Nucleus accumbens (tissue), 56 donors: ENCODE measurements around the gene RNF220.

Experiments
- DNase-seq, 56 donors: peaks; one replicate each; lab custom pipeline; 2025; lab: John Stamatoyannopoulos, UW

The RNF220 gene

DNA sequence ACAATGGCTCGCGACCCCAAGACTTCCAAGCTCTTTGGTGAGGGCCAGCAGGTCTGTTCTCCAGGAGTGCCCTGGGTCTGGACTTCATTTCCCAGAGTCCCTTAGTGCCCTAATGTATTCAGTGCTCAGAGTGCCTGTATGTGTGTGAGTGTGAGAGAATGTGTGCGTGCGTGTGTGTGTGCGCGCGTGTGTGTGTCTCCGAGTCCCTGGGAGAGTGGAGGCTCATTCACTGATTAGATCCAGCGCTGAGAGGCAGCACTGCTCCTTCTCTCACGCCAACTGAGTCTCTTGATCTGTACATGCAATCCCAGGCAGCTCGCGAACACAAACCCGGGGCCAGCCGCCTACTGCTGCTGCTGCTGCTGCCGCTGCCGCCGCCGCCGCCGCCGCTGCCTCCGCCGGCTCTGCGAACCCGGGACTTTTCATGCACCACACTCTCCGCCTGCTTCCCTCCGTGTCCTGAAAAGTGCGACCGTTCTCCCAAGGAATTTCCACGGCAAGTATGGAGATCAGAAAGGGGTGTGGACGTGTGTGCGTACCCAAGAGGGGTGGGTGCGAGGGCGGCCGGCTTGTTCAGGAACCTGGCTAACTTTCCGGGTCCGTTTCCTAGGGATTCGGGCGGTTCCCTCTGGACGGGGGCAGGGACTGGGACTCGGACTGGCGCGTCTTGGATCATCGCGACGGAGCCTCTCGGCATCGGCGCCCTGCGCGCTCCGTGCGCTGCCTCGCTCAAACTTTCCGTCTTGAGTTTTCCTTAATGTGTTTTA, at the start of gene RNF220:
Gene RNF220, plus strand, starts transcription at position 225 of the 767 bp plus-strand sequence.
- peak; percentile 30 to 95 (median 87) for DNase-seq

DNA sequence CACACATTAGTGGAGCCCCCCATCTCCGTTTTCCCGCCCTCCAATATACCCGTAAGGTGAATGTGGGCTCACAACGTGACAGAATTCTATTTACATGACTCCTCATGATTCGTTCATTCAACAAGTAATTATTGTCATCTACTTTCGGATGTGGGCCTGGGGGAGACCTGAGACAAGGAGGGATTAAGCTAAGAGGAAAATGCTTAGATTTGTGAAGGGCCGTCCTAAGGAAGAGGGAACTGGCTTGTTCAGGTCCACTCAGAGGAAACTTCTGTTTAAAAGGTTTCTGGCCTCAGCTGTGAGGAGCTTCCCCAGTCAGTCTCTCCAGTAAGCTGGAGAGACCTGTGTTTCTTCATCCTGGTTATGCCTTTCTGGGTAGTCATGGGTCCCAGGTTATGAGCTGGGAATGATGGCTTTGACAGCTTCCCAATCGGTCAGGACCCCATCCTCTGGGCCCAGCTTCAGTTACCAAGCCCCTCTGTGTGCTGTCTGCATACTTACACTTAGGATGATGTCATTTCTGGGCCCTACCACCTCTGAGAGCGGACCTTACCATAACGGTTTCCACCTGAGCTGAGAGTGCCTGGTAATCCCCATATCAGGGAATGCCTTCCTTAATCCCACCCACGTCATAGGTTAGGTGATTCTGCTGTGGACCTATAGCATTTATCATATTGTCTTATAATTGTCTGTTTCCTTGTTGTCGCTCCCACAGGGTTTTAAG, 49.3 kb upstream of the RNF220 start:
- no peak for DNase-seq

DNA sequence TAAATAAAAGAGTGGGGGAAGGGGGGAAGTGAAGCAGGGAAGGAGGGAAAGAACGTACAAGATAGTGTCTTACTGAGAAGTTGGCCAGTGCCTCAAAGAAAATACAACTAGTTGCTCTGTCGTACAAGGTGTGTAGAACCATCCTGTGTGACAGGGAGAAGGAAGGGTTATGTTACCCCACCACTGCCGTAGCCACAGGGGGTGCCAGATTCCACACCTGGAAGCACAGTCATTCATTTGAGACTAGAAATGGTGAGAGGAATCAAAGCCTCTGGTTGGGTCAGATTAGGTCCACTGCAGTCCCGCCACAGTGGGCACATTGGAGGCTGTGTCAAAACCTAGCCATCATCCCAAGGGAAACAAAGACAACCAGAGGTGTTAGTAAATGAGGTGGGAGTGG, 47.3 kb upstream of the RNF220 start:
- no peak for DNase-seq

DNA sequence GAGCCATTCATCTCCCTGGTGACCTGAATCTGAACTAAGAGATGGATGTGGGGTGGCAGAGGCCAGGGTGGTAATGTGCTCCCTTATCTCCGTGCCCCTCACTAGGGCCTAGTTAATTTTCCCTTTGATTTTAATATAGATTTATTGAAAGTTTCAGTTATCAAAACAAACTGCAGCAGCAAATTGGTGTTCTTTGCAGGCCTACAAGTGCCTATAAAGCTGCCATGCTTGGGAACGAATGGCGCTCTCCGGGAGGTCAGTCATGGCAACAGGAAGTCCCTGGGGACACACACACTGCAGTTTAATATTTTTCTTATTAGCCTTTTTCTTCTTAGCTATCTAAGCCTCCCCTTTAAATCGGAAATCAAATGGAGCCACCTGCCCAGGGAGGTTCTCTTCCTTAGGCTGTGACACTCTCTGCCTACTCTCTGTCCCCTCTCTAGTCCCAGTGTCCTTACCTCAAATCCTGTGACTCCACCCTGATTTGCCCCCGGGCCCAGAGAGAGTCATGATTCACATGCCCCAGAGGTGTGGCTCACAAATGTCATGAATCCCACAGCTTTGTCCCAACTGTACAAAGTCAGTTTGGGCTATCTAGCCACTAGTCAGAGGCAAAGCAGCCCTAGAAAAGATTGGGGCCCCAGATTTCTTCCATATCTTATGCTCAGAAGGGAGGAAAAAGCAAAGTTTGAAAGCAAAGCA, 45.7 kb upstream of the RNF220 start:
- no peak for DNase-seq

DNA sequence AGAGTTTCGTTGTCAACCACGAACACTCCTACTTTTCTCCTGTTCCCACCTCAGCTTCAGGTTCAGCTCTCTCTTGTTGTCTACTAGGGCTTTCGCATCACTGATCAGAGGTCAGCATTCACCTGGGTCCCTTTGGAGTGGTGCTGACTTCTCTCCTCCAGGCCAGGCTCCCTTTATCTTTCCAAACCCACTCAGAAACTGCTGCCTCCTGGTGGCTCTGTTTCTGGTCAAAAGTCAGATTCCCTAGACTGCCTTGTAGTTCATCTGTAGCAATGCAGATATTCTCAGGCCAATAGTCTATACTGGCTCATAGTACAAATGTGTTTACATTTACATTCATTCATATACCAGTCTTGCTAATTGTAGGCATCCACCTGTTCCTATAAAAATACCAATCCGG, 43.6 kb upstream of the RNF220 start:
- DNase-seq: no peak

DNA sequence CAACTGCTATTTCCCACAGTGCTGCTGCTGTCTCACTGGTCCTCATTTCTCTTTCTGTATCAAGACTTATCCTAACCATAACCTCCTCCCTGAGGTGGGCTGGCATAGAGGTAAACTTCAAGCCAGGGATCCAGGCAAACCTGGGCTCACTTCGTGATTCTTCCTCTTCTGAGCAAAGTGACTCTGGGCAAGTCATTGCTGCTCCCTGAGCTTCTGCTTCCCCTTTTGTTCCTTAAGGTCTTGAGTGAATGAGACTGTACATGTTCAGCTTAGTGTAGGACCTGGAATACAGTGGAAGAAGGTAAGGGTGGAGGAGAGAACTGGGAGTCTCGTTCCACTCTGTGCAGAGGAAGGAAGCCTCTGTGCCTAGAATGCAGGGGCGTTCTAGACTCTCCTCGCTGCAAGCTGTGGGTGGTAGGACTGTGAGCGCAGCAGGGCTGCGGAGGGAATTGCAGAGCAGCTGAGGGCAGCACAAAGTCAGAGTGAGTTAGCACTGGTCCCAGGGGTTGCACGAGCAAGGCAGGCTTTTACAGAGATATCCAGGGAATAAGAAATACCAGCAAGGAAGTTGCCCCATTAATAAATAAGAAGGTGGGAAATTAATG, 38.6 kb upstream of the RNF220 start:
- DNase-seq: peak in 7 of 56 donors; percentile 6 to 43 (median 16)

DNA sequence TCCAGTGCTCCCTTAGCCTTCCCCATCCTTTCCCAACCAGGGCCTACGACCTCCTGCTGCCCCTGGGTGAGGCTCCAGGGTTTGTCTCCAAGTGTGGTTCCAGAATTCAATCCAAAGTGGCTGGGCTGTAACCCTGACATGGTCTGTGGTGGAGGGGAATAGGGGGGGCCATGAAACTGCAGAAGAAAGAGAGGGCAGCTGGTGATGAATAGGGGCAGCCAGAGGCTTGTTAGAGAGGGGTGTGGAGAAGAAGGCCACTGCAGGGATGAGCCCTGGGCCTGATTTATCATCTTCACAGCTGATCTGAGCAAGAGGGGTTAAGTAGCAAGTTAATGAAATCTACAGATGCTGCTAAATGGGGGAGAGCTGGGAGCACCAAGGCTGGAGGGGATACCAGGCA, 37.1 kb upstream of the RNF220 start:
- DNase-seq: no peak

DNA sequence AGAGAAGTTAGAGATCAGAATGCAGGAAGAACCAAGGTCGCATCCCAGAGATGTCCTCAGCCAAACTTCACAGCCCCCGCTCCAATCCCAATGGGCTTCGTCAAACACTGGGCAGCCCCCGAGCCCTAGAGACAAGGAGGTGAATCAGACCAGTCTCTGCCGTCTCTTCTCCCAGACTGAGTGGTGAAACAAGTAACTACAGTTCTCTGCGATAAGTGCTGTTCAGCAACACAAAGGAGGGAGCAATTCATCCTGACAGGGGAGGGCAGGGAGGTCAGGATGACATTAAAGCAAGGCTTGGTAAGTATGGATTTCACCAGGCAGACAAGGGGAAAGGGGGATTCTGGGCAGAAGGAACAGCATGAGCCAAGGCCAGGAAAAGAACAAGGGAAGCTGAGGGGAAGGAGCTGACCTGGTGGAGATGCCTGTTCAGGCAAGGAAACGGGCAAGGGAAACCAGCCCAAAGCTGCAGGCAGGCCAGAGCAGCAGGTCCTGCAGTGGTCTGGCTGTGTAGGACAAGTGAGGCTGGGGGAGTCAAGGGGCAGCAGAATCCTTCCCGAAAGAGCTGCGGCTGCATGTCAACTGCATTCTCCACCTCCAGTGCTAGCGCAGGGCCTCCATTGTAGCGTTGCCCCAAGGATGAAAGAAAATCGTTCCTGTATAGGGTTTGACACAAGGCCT, 36.4 kb upstream of the RNF220 start:
- no peak for DNase-seq

DNA sequence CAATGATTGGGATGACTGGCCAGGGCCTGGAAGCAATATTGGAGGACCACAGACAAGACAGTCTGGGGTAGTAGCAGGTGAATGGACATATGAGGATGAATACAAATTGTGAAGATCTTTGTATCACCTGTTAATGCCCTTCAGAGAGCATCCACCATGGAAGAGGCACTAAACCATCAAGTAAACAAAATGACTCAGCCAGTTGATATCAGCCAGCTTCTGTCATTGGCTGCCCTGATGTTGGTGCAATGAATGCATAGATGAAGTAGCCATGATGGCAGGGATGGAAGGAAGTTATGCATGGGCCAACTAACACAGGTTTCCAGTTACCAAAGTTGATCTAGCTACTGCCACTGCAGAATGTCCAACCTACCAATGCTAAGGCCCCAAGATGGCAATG, 33.8 kb upstream of the RNF220 start:
- DNase-seq: no peak

DNA sequence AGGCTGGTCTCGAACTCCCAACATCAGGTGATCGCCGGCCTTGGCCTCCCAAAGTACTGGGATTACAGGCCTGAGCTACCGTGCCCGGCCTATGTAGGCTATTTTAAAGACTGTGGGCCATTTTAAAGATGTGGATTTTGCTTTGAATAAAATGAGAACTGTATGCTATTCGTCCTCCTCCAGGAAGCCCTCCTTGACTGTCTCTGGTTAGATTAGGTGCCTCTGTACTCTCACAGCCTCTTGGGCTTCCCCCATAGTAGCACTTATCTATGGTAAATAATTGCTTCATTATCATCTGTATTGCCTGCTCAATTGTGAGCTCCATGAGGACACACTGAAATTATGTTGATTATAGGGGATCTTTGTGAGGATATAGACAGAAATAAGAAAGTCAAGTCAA, 29.5 kb upstream of the RNF220 start:
- no peak for DNase-seq

DNA sequence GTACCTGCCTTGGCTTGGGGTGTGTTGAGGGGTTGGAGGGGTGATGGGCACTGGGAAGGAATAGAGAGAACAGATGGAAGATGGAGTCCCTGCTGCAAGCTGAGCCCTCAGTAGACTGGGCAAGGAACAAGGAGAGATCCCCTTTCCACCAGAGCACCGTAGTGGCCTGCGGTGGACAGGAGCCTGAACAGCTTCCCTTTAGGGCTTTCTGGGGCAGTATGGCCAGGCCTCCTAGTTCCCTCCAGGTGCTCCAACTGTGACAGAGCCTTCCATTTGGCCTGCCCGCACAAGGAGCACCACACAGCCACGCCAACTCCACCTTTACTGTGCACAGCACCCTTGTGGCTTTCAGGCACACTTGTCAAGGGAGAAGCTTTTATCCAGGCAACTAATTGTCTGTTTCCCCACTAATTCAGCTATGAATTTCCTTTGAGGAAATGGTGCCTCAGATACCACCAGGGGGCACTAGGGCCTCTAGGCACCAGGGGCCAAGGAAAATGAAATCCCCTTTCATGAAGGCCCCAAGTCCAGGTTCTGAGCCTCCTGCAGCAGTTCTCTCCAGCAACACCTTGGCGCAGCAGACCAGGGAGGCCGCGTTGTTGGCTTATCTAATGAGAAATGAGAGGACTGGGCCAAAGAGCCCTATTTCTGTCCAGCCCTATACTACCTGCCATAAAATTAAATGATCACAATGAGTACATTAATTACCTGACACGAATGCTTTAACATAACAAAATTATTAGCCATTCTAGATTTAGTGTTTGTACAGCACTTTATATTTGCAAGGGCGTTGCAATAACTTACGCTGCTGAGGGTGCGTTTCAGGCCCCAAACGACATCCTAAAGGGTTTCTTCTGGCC, 26.9 kb upstream of the RNF220 start:
- peak in 46 of 56 donors; percentile 6 to 76 (median 29) for DNase-seq

DNA sequence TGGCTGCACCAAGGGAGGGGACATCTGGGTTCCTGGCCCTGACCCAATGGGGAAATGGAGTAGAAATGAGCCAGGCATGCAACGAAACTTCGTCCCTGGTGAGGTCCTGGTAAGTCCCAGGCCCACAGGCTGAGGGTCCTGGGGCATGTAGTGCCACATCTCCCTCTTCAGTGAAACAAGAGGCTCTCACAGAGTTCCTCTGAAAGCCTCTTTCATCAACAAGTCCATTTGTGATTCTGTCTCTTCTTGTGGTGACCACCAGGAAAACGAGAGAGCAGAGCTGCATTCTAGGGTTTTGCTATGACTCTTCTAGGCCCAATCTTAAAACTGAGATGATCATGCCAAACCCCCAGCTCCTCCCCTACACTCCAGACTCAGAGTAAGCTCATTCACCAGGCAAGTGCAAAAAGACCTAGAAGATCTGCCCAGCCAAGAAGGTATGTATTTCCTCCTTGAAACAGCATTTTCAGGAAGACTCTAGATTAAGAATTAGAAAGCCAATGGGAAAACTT, 24.3 kb upstream of the RNF220 start:
- peak in 8 of 56 donors; percentile 5 to 40 (median 12) for DNase-seq

DNA sequence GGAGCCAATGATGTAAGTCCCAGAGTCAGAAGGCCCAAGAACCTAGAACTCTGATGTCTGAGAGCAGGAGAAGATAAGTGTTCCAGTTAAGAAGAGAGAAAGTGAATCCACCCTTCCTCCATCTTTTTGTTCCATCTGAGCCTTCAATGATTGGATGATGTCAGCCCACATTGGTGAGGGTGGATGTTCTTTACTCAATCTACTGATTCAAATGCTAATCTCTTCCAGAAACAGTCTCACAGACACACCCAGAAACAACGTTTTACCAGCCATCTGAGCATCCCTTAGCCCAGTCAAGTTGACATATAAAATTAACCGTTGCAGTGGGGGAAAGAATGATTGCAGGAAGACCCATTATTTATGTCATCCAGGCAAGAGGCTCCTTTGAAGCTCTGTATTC, 16.5 kb upstream of the RNF220 start:
- DNase-seq: no peak

DNA sequence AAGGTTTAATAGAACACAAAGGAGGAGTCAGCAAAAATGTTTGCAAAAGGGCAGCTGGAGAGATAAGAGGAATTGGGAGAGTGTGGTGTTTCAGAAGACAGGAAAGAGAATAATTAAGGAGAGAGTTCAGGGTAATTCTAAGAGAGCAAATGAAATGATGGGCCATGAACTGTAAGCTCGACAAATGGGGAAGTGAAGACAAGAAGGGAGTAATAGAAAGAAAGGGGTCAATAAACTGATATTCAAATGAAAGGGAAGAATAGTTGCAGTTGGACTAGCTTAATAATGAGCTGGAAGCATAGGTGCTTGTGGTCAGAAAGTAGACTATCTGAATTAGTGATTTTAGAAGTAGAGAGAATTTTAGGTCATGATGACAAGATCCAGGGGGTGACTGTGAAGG, 15.6 kb upstream of the RNF220 start:
- no peak for DNase-seq

DNA sequence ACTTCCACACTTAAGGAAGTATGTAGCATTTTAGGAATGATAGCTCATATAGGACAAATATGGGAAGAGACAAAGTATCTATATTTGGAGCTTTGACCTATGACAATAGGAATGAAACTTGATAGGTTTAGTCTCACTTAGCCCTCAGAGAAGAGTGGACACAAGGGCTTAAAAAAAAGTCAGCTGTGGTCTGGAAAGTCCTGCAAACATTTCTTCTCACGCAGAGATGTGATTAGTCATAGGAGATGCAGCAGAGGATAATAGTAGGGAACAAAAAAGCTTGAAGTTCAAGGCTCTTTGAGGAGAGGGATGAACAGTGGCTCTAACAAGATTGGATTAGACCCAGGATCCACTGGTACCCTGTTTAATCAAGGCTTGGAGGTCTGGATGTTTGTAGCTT, 14.8 kb upstream of the RNF220 start:
- DNase-seq: no peak

DNA sequence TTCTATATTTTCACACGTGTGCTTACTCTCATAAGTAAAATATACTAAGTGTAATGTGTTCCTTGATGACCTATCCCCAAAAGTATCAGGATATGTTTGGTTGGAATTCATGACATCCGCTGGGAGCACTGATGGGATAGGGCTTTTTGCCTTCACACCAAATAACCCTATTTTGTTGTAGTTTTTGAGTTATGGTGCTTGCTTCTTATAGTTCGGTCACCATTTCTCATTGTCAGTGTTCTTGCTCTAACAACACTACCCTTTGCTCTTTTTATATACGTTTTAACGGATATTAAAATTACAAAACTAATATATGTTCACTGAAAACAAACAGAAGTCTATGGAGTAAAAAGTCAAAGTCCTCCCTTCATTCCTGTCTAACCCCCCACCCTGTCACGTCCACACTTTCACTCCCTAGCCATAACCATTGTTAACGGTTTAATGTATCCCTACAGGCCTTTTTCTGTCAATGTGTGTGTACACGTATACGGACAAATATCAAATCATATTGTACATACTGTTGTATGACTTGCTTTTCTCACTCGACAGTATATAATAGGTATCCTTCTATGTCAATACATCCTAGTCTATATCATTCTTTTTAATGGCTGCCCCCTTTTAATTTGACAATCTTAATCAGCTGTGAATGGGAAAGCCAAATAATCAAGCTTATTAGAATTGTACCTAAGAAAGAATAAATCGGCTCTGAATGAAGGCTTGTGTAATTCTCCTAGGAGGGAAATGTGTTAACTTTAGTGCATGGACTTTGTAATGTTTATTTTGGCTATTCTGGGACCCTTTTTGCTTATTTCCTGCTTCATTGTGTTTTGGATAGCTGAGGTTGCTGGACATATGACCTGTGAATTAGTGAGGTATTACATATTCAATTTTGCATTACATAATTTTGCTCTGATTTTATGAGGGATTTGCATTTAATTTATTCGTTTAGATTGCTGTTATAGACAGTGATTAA, 3.5 kb upstream of the RNF220 start:
- no peak for DNase-seq

DNA sequence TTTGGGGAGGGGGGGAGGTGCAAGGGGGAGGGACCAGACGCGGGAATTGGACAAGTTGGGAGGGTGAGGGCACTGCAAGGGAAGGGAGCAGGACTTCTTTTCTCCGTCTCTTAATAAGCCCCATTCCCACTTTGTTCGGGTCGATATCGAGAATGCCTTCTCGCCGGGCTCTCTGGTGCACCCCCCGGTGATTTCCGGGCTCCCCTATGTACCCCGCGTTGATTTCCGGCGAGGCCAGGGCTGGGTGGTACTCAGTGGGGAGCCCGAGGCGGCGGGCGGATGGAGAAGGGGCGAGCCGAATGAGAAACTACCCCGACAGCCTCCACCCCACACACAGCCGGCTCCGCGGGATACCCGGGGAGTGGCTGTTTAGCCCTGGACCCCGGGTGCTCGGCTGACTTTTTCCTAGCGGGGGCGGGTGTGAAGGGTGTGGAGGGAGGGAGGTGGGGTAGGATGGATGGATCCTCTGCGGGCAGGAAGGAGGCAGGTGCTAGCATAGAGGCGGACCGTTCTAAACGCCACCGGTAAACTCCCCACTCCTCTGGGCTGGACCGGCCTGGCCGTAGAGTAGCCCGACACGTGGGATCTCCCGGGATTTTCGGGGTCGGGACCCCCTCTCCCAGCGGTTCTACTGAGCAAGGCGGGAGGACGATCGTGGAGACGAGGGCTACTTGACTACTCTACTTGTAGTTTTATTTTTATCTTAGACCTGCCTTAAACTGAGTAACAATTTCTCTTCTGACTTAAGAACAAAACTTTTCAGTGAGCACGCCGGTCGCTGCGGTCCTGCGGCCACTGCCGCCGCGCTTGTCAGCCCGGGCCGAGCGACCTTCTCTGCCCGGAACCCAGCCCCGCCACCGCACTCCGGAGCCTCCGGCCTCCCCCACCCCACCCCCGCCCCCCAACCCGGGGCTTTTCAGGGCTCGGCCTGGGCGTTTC, 1.0 kb downstream of the RNF220 start:
- peak in 4 of 56 donors; percentile 12 to 63 (median 54) for DNase-seq
